ENCODE results near the gene SMARCD1. TPM values are rescaled to one million over a fixed set of nuclear protein-coding genes. Genes with fewer than 3 reads are reported as not detected.

Gene SMARCD1
- total and polyA plus RNA-seq, 9 of the 15 experiments (the other 6 are each of a cell fraction or from before 2014, with no cell fraction given) = 0.86 to 91.7 (median 48.0) TPM

DNA sequence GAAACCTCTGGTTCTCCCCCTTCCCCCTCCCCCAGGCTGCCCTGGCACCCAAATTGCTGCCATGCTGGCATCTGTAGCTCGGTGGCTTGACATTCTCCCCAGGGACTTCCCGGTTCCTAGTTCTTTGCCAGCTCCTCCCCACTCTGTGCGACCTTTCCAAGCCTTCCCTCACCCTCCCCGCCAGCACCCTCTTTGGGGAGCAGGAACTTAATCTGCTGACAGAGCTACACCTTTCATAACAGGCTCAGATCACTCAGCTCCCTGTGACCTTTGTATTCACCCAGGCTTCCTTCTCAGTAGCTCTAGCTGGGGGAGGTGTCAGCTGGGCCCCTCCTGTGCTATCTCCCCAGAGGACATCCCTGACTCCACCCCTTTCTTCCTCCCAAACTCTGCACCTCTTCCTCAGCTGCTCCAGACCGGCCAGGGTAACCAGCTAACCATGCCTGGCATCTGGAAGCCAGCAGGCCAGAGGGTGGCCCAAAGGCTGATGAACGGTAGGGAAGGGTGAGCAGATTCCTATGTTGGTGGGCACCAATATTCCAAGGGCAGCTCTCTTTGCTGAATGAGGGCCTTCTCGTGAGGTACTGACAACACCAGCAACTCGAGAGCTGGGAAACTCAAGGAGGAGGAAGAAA, 25.1 kb downstream of the SMARCD1 start (continued):
- TF ChIP-seq PHTF2 (CRISPR knock-in tag; IDR thresholded peaks at IDR 0.05) (no peak), CXXC5 (CRISPR knock-in tag; IDR thresholded peaks at IDR 0.05) (0 out of 2 replicates have a peak, but pooled peaks have one; percentile 19), NRF1 (conservative IDR thresholded peaks at IDR 0.05 in 1 of 2, IDR thresholded peaks at IDR 0.05 in 1 of 2) (peak in 1 of 2 experiments; percentile 33; a peak in 2 of 4 replicates), JUND (IDR thresholded peaks at IDR 0.05; ENCODE audit: borderline replicate concordance, low read depth, low read length) (peak; percentile 42; the same call in 1 of the 2 replicates), JUND (tag; IDR thresholded peaks at IDR 0.05; ENCODE audit: borderline replicate concordance, low read depth, low read length) (no peak; the same call in 2 of the 3 replicates), TSC22D4 (tag; IDR thresholded peaks at IDR 0.05) (no peak), CSDE1 (IDR thresholded peaks at IDR 0.05) (no peak), CBX1 (IDR thresholded peaks at IDR 0.05; ENCODE audit: low read depth) (no peak), TEAD2 (tag; IDR thresholded peaks at IDR 0.05) (no peak), RHOXF2B (CRISPR knock-in tag; conservative IDR thresholded peaks at IDR 0.05) (no peak), ZNF644 (tag; IDR thresholded peaks at IDR 0.05; ENCODE audit: low read depth) (no peak), NFIX (CRISPR knock-in tag; IDR thresholded peaks at IDR 0.05; ENCODE audit: low read depth) (no peak), GATA2 (CRISPR knock-in tag; IDR thresholded peaks at IDR 0.05) (no peak), TCF3 (CRISPR knock-in tag; IDR thresholded peaks at IDR 0.05) (peak; percentile 24; the same call in 1 of the 2 replicates), ZNF140 (CRISPR knock-in tag; IDR thresholded peaks at IDR 0.05) (no peak), ZNF146 (CRISPR knock-in tag; IDR thresholded peaks at IDR 0.05; ENCODE audit: unreplicated experiment) (no peak), NFATC3 (IDR thresholded peaks at IDR 0.05) (no peak), TFAM (CRISPR knock-in tag; conservative IDR thresholded peaks at IDR 0.05) (no peak), GTF2F1 (IDR thresholded peaks at IDR 0.05; ENCODE audit: low read depth, low read length) (no peak)
- TF ChIP-seq, protein P1, sequence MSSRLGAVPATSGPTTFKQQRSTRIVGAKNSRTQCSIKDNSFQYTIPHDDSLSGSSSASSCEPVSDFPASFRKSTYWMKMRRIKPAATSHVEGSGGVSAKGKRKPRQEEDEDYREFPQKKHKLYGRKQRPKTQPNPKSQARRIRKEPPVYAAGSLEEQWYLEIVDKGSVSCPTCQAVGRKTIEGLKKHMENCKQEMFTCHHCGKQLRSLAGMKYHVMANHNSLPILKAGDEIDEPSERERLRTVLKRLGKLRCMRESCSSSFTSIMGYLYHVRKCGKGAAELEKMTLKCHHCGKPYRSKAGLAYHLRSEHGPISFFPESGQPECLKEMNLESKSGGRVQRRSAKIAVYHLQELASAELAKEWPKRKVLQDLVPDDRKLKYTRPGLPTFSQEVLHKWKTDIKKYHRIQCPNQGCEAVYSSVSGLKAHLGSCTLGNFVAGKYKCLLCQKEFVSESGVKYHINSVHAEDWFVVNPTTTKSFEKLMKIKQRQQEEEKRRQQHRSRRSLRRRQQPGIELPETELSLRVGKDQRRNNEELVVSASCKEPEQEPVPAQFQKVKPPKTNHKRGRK (tag; IDR thresholded peaks at IDR 0.05) = no peak
- TF ChIP-seq, protein P2, sequence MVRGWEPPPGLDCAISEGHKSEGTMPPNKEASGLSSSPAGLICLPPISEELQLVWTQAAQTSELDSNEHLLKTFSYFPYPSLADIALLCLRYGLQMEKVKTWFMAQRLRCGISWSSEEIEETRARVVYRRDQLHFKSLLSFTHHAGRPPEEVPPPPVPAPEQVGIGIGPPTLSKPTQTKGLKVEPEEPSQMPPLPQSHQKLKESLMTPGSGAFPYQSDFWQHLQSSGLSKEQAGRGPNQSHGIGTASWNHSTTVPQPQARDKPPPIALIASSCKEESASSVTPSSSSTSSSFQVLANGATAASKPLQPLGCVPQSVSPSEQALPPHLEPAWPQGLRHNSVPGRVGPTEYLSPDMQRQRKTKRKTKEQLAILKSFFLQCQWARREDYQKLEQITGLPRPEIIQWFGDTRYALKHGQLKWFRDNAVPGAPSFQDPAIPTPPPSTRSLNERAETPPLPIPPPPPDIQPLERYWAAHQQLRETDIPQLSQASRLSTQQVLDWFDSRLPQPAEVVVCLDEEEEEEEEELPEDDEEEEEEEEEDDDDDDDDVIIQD (CRISPR knock-in tag; IDR thresholded peaks at IDR 0.05) = no peak
- TF ChIP-seq, protein P3, sequence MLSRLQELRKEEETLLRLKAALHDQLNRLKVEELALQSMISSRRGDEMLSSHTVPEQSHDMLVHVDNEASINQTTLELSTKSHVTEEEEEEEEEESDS (CRISPR knock-in tag; IDR thresholded peaks at IDR 0.05) = no peak
- TF ChIP-seq, protein P4, sequence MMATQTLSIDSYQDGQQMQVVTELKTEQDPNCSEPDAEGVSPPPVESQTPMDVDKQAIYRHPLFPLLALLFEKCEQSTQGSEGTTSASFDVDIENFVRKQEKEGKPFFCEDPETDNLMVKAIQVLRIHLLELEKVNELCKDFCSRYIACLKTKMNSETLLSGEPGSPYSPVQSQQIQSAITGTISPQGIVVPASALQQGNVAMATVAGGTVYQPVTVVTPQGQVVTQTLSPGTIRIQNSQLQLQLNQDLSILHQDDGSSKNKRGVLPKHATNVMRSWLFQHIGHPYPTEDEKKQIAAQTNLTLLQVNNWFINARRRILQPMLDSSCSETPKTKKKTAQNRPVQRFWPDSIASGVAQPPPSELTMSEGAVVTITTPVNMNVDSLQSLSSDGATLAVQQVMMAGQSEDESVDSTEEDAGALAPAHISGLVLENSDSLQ (IDR thresholded peaks at IDR 0.05) = peak; percentile 67

Data from K562 (cell line).